ENCODE measurements around the gene CFAP251.

CFAP251 gene

DNA sequence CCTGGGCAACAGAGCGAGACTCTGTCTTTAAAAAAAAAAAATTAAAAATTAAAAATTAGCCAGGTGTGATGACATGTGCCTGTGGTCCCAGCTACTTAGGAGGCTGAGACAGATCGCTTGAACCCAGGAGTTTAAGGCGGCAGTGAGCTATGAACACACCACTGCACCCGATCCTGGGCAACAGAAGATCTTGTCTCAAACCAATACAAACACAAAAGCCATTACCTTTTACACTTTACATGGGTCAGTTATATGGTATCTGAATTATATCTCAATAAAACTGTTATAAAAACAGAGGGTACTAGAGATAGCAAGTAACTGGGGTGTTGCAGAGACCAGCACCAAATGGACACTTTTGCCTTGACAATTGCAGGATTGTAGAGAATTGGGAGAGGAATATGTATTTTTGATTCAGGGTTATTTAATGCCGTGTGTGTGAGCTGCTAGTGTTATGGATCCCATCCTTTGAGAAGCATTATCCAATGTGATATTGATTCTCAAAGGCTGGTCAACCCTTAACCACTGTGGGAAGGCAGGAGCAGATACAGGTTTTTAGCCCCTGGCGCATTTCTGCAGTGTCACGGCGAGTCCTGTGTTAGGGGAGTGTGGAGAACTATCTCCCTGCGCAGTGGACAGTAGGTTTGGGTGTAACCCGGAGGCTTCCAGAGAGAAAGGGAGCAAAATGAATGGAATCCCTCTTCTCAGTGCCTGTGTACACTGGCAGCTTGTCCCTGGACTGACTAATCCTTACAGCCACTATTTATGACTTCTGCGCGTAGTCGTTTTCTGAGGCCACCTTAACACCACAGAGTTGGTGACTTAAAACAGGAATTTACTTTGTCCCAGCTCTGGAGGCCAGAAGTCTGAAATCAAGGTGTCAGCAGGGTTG is 25.5 kb upstream of the CFAP251 start:
- no peak for DNase-seq (ENCODE audit: low read depth in 1 of 2, low spot score in 1 of 2)
- in situ Hi-C loops (cut with HindIII; ENCODE audit: low pct_unique_long_range_greater_than_20kb, low sequenced_read_pairs) = no loop called here
- no peak for TF ChIP-seq JUND (IDR thresholded peaks at IDR 0.05; ENCODE audit: low read depth)

DNA sequence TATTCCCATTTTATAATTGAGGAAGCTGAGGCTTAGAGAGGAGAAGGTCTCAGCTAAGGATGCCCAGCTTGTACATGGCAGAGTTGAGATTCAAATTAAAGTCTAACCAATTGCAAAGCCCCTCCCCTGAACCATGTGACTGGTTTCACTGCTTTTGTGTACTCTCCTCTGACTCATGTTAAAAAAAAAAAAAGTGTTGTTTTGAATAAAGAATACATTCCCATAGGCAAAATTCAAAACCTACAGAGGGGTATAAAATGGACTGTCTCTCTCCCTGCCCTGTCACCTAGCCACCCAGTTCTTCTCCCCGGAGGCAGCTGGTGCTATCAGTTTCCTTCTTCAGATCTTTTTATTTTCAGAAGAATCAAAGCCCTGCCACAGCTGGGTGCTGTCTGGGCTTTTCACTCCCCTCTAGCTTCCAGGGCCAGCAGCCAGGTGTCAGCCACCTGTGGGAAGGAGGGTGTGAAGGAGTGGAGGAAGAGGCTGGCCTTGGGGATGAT is 24.4 kb upstream of the CFAP251 start:
- peak; percentile 60 to 71 for DNase-seq (ENCODE audit: low read depth in 1 of 2, low spot score in 1 of 2)
- in situ Hi-C loops (cut with HindIII; ENCODE audit: low pct_unique_long_range_greater_than_20kb, low sequenced_read_pairs) = no loop called here
- TF ChIP-seq JUND (IDR thresholded peaks at IDR 0.05; ENCODE audit: low read depth) = no peak

DNA sequence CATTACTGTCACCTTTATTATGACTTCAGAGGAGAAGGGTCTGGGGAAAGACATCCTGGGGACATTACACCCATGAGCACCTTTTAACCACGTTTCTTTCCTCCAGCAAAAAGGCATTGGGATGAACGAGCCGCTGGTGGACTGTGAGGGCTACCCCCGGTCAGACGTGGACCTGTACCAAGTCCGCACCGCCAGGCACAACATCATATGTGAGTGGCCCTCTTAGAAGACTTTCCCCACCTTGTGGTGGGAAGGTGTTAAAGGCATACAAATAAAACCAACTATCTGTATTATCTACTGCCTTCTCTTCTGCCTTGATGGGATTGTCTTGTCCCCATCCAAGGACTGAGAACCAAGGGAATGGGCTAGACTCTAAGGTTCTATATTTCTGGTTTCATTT is 23.8 kb upstream of the CFAP251 start:
- peak in 1 of 2 experiments; percentile 53 for DNase-seq (ENCODE audit: low read depth in 1 of 2, low spot score in 1 of 2)
- TF ChIP-seq JUND (IDR thresholded peaks at IDR 0.05; ENCODE audit: low read depth) = no peak
- in situ Hi-C loops (cut with HindIII; ENCODE audit: low pct_unique_long_range_greater_than_20kb, low sequenced_read_pairs) = no loop called here

DNA sequence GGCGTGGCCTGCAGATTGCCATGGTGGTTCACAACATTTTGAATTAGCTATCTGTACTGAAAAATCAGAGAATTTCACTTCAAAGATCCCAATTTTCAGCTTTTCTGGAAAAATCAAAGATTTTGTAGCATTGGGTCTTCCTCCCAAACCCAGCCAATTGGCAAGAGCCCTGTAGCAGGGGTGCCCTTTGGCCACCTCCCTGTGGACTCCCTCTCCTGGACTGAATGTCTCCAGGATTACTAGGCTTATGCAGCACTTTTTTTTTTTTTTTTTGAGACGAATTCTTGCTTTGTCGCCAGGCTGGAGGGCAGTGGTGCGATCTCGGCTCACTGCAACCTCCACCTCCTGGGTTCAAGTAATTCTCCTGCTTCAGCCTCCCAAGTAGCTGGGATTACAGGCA is 20.1 kb upstream of the CFAP251 start:
- no peak for DNase-seq (ENCODE audit: low read depth in 1 of 2, low spot score in 1 of 2)
- in situ Hi-C loops (cut with HindIII; ENCODE audit: low pct_unique_long_range_greater_than_20kb, low sequenced_read_pairs) = no loop called here
- no peak for TF ChIP-seq JUND (IDR thresholded peaks at IDR 0.05; ENCODE audit: low read depth)

DNA sequence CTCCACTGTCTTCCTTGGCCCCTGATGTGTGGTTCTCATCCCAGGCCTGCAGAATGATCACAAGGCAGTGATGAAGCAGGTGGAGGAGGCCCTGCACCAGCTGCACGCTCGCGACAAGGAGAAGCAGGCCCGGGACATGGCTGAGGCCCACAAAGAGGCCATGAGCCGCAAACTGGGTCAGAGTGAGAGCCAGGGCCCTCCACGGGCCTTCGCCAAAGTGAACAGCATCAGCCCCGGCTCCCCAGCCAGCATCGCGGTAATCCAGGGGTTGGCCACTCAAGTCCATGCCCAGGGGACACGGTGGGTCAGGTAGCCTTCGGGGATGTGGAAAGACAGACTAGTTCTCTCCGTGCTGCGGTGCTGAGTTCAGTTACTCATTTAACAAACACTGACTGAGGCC is 18.8 kb upstream of the CFAP251 start:
- TF ChIP-seq JUND (IDR thresholded peaks at IDR 0.05; ENCODE audit: low read depth) = no peak
- in situ Hi-C loops (cut with HindIII; ENCODE audit: low pct_unique_long_range_greater_than_20kb, low sequenced_read_pairs) = no loop called here

DNA sequence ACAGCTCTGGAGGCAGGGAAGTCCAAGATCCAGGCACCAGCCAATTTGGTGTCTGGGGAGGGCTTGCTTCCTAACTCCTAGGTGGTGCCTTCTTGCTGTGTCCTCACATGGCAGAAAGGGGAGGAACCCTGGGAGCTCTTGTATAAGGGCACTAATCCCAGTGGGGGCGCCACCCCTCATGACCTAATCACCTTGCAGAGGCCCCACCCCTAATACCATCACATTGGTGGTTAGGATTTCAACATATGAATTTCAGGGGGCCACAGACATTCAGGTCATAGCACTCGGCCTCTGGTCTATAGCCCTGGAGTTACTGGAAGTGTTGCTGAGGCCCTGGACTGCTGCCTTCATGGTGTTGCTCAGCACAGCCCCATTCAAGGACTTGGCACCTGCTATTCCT is 15.2 kb upstream of the CFAP251 start:
- TF ChIP-seq JUND (IDR thresholded peaks at IDR 0.05; ENCODE audit: low read depth) = no peak
- DNase-seq (ENCODE audit: low read depth in 1 of 2, low spot score in 1 of 2) = no peak
- in situ Hi-C loops (cut with HindIII; ENCODE audit: low pct_unique_long_range_greater_than_20kb, low sequenced_read_pairs) = no loop called here

More for the DNA sequence above, 18.8 kb upstream of the CFAP251 start:
- DNase-seq (ENCODE audit: low read depth in 1 of 2, low spot score in 1 of 2) = no peak

DNA sequence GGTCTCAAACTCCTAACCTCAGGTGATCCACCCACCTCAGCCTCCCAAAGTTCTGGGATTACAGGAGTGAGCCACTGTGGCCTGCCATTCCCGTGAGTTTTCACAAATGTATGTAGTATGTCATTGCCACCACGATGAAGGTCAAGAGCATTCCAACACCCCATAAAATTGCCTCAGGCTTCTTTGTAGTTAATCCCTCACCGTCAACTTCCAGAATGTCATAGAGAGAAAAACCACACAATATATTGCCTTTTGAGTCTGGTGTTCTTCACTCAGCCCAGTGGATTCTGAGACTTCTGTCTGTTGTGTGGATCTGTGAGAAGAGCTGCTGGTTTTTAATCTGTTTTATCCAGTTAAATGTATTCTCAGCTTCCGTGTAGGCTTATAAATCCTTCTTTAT is 12.6 kb upstream of the CFAP251 start:
- TF ChIP-seq JUND (IDR thresholded peaks at IDR 0.05; ENCODE audit: low read depth) = no peak
- DNase-seq (ENCODE audit: low read depth in 1 of 2, low spot score in 1 of 2) = peak in 1 of 2 experiments; percentile 82
- in situ Hi-C loops (cut with HindIII; ENCODE audit: low pct_unique_long_range_greater_than_20kb, low sequenced_read_pairs) = no loop called here

DNA sequence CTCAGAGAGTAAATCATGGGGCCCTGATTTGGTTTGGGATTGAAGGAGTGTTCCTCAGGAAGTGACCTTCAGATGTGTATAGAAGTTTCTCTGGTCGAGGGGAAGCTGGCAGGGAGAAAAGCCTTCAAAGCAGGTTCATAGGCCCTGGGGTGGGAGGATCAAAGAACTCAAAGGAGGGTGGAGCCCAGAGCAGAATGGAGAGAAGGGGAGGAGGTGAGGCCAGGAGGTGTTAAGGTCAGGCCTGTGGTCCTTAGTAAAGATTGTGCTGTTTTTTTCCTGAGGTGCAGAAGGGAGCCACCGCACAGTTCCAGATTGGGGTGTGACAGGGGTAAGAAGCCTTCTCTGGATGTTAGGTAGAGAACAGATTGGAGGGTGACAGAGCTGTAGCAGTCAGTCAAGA is 9.7 kb upstream of the CFAP251 start:
- in situ Hi-C loops (cut with HindIII; ENCODE audit: low pct_unique_long_range_greater_than_20kb, low sequenced_read_pairs) = no loop called here
- TF ChIP-seq JUND (IDR thresholded peaks at IDR 0.05; ENCODE audit: low read depth) = no peak
- no peak for DNase-seq (ENCODE audit: low read depth in 1 of 2, low spot score in 1 of 2)

DNA sequence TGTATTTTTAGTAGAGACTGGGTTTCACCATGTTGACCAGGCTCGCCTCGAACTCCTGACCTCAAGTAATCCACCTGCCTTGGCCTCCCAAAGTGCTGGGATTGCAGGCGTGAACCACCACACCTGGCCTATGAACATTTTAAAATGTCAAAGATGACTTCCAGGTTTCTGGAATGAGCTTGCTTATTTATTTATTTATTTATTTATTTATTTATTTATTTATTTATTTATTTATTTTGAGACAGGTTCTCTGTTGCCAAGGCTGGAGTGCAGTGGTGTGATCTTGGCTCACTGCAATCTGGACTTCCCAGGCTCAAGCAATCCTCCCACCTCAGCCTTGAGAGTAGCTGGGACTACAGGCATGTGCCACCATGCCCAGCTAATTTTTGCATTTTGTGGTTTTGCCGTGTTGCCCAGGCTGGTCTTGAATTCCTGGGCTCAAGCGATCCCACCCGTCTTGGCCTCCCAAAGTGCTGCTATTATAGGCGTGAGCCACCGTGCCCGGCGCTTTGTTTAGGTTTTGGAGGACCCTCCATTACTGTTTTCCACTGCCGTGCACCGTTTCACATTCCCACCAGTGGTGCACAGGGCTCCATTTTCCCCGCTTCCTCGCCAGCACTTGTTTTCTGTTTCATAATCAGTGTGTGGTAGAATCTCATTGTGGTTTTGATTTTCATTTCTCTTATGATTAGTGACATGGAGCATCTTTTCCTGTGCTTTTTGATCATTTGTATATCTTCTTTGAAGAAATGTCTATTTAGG is 6.4 kb upstream of the CFAP251 start:
- no peak for DNase-seq (ENCODE audit: low read depth in 1 of 2, low spot score in 1 of 2)
- no peak for TF ChIP-seq JUND (IDR thresholded peaks at IDR 0.05; ENCODE audit: low read depth)
- in situ Hi-C loops (cut with HindIII; ENCODE audit: low pct_unique_long_range_greater_than_20kb, low sequenced_read_pairs) = no loop called here

DNA sequence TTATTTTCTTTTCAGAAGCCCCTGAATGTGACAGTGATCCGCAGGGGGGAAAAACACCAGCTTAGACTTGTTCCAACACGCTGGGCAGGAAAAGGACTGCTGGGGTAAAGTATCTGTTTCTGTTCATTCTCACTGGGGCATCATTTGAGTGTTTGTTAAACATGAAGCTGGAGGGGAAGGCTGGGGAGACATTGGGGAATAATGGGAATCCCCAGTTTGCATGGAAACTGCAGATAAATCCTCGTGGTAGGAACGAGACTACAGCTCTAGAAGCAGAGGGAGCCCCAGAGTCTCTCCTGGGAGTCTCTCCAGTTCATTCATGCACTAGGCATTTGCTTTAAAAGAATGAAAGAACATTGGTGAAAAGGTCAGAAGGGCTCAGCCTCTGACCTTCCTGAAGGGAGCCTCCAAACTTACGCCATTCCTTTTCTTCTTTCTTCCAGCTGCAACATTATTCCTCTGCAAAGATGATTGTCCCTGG is 2.5 kb upstream of the CFAP251 start:
- no peak for DNase-seq (ENCODE audit: low read depth in 1 of 2, low spot score in 1 of 2)
- in situ Hi-C loops (cut with HindIII; ENCODE audit: low pct_unique_long_range_greater_than_20kb, low sequenced_read_pairs) = no loop called here
- no peak for TF ChIP-seq JUND (IDR thresholded peaks at IDR 0.05; ENCODE audit: low read depth)

DNA sequence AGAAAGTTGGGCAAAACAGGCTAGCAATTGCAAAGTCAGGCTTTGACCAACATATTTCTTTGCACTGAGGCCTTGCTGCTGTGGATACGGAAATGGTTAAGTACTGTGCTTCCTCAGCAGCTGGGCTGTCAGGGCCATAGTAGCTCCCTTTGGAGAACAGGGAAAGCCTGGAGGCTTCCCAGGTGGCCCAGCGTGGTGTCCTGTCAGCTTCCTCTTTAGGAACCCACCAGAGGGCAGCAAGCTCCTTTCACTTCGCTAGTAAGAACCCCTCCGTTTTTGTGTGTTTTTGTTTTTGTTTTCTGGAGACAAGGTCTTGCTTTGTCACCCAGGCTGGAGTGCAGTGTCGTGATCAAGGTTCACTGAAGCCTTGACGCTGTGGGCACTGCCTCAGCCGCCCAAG is 1.7 kb upstream of the CFAP251 start:
- no peak for TF ChIP-seq JUND (IDR thresholded peaks at IDR 0.05; ENCODE audit: low read depth)
- in situ Hi-C loops (cut with HindIII; ENCODE audit: low pct_unique_long_range_greater_than_20kb, low sequenced_read_pairs) = no loop called here
- peak in 1 of 2 experiments; percentile 46 for DNase-seq (ENCODE audit: low read depth in 1 of 2, low spot score in 1 of 2)

DNA sequence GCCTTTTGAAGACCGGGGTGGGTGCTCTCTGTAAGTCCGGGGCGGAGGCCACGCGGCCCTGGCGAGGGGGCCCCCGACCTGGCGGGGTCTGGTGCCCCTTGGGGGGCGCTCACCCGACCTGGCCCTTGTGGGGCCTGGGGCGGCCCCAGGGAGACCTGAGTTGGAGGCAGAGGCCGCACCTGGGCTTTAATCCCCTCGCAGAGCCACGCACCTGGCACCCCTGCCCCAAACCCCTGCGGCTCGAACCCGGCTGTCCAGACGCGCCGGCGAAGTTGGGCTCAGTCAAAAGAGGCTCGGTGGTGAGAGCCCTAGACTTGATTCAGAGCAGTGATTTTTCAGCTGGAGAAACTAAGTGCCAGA is 267 bp downstream of the CFAP251 start:
- DNase-seq (ENCODE audit: low read depth in 1 of 2, low spot score in 1 of 2) = no peak
- in situ Hi-C loops (cut with HindIII; ENCODE audit: low pct_unique_long_range_greater_than_20kb, low sequenced_read_pairs) = no loop called here
- TF ChIP-seq JUND (IDR thresholded peaks at IDR 0.05; ENCODE audit: low read depth) = no peak

DNA sequence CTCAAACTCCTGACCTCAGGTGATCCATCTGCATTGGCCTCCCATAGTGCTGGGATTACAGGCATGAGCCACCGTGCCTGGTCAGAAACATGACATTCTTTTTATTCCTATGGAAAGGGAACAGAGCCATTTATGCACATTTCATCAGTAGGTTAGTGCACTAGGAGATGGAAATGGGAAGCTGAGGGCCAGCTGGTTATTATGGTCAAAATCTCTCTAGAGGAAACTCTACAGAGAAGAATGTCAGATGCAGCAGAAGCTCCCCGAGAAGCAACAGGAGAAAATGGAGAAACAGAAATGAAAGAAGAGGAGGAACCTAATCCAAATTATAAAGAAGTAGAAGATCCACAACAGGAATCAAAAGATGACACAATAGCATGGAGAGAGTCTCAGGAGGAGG is 2.7 kb downstream of the CFAP251 start:
- no peak for TF ChIP-seq JUND (IDR thresholded peaks at IDR 0.05; ENCODE audit: low read depth)
- DNase-seq (ENCODE audit: low read depth in 1 of 2, low spot score in 1 of 2) = no peak
- in situ Hi-C loops (cut with HindIII; ENCODE audit: low pct_unique_long_range_greater_than_20kb, low sequenced_read_pairs) = no loop called here
